PC-3 (cell line): Measurements from ENCODE around the gene MGST1. TPM values are rescaled to one million over a fixed set of nuclear protein-coding genes. Genes with fewer than 3 reads are reported as not detected.
A peak's percentile ranks its signal among the peaks of the same experiment; 100 is the strongest.

Experiments
- ATAC-seq: fragments of 200-7000 bp; cut with Tn5 transposase; 2 replicates; pipeline ENCODE4 v1.9.1; 2020; ENCODE audit warnings: mild to moderate bottlenecking, moderate library complexity
- BruUV-seq: library from RNA; stranded (reverse); fragments of 400-500 nt; replicated peaks from 2 replicates; lab custom pipeline; 2021; lab: Mats Ljungman, UMichigan
- CTCF ChIA-PET: fragments of 300-600 bp; sonication (Branson Sonifier 250); formaldehyde crosslinking; loops from one replicate; lab custom pipeline; 2022; ENCODE audit warnings: antibody characterized with exemption; lab: Charles Lee
- POLR2A ChIA-PET: fragments of 300-600 bp; sonication (Branson Sonifier 250); formaldehyde crosslinking; loops from one replicate; lab custom pipeline; 2022; ENCODE audit warnings: antibody characterized with exemption; ENCODE audit not compliant: unreplicated experiment; lab: Charles Lee
- DNase-seq: peaks from one replicate; pipeline ENCODE4 v3.0.0-alpha.2; 2015
- H2AFZ ChIP-seq: fragments of 300-600 bp; sonication (generic); 2 replicates; pipeline ENCODE4 v1.6.0; 2016; ENCODE audit warnings: antibody characterized with exemption, low read length
- H3F3A ChIP-seq: fragments of 300-600 bp; sonication (generic); one replicate; pipeline ENCODE4 v1.6.0; 2017; ENCODE audit warnings: antibody characterized with exemption, low read length, control low read depth, mild to moderate bottlenecking; ENCODE audit not compliant: unreplicated experiment
- H3K27ac ChIP-seq: fragments of 300-600 bp; sonication (generic); 2 replicates; pipeline ENCODE4 v1.5.1; 2016; ENCODE audit warnings: mild to moderate bottlenecking, low read length
- H3K27me3 ChIP-seq: fragments of 300-600 bp; sonication (generic); 2 replicates; pipeline ENCODE4 v1.6.1; 2016; ENCODE audit warnings: low read length, mixed read lengths
- H3K36me3 ChIP-seq: fragments of 300-600 bp; sonication (generic); 2 replicates; pipeline ENCODE4 v1.6.1; 2016; ENCODE audit warnings: low read depth, mixed run types, low read length, mixed read lengths
- H3K4me1 ChIP-seq: fragments of 300-600 bp; sonication (generic); 2 replicates; pipeline ENCODE4 v1.5.1; 2016; ENCODE audit warnings: low read length; ENCODE audit not compliant: insufficient read depth
- H3K4me2 ChIP-seq: fragments of 300-600 bp; sonication (generic); 2 replicates; pipeline ENCODE4 v1.6.0; 2016; ENCODE audit warnings: low read length
- H3K4me3 ChIP-seq: fragments of 300-600 bp; sonication (generic); 2 replicates; pipeline ENCODE4 v1.5.1; 2016; ENCODE audit warnings: mild to moderate bottlenecking, low read length, mixed read lengths
- H3K79me2 ChIP-seq: fragments of 300-600 bp; sonication (generic); 2 replicates; pipeline ENCODE4 v1.6.1; 2017; ENCODE audit warnings: low read length, mixed read lengths
- H3K9ac ChIP-seq: fragments of 300-600 bp; sonication (generic); 2 replicates; pipeline ENCODE4 v1.6.0; 2016; ENCODE audit warnings: mild to moderate bottlenecking, low read length
- H3K9me2 ChIP-seq: fragments of 300-600 bp; sonication (generic); replicated peaks from 2 replicates; pipeline ENCODE4 v1.6.1; 2016; ENCODE audit warnings: mixed run types, low read length, mixed read lengths
- H3K9me3 ChIP-seq: fragments of 300-600 bp; sonication (generic); 2 replicates; pipeline ENCODE4 v1.6.1; 2016; ENCODE audit warnings: low read length, mixed read lengths
- H4K20me1 ChIP-seq: fragments of 300-600 bp; sonication (generic); 2 replicates; pipeline ENCODE4 v1.6.1; 2016; ENCODE audit warnings: low read length, mixed read lengths
- CTCF ChIP-seq: fragments of 300-600 bp; sonication (generic); conservative IDR thresholded peaks from 2 replicates; pipeline ENCODE4 v1.5.1; 2017; ENCODE audit warnings: antibody characterized with exemption, low read depth, mild to moderate bottlenecking, low read length
- EZH2 ChIP-seq: fragments of 300-600 bp; sonication (generic); IDR thresholded peaks from one replicate; pipeline ENCODE4 v1.6.1; 2017; ENCODE audit warnings: antibody characterized with exemption, mild to moderate bottlenecking, low read length; ENCODE audit not compliant: unreplicated experiment
- EZH2phosphoT487 ChIP-seq: fragments of 300-600 bp; sonication (generic); IDR thresholded peaks from 2 replicates; pipeline ENCODE4 v1.6.1; 2018; ENCODE audit warnings: mild to moderate bottlenecking, antibody characterized with exemption, low read length, borderline replicate concordance
- intact Hi-C: fragments of 100-400 bp; cut with micrococcal nuclease; formaldehyde crosslinking; loops from 2 replicates; pipeline ENCODE4 v1.9.0; 2023
- total RNA-seq: library from RNA; depleted of rRNA; stranded (reverse); fragments of >200 nt; gene quantifications from 2 replicates; pipeline ENCODE4 v1.2.3, GENCODE V29; 2014

The MGST1 gene
- total RNA-seq, 1 experiment from 2014 or later = 105 TPM

- POLR2A ChIA-PET = no interaction called here
- Histone ChIP-seq H3K9me2 (no peaks in the 10 kb centered on the region), H3F3A (no peaks in the 10 kb centered on the region), H3K4me2 (no peak overlapping the region), H3K27me3 (no peaks in the 10 kb centered on the region), H3K79me2 (no peaks in the 10 kb centered on the region), H3K27ac (no peak overlapping the region), H3K4me3 (no peak overlapping the region), H2AFZ (no peak overlapping the region), H3K4me1 (no peaks in the 10 kb centered on the region), H3K36me3 (no peaks in the 10 kb centered on the region), H3K9ac (no peak overlapping the region), H3K9me3 (no peaks in the 10 kb centered on the region), H4K20me1 (no peaks in the 10 kb centered on the region)
- no TSS peak for BruUV-seq
- no peak for ATAC-seq
- intact Hi-C loops = no loop called here
- TF ChIP-seq CTCF (no peak), EZH2phosphoT487 (no peak), EZH2 (no peak)
- no peak for DNase-seq
- CTCF ChIA-PET = no interaction called here
These were observed 39.5 kb upstream of the MGST1 start for GRCh38 chr12:16307856-16308475.

GRCh38 chr12:16310934-16311333 is 36.5 kb upstream of the MGST1 start:
- H3K9ac ChIP-seq = no peak overlapping the region
- ChIA-PET POLR2A (no interaction called here), CTCF (no interaction called here)
- no peaks in the 10 kb centered on the region for H3K36me3 ChIP-seq
- no peak overlapping the region for H2AFZ ChIP-seq
- H3K27me3 ChIP-seq = no peaks in the 10 kb centered on the region
- no peaks in the 10 kb centered on the region for H3K4me1 ChIP-seq
- no peaks in the 10 kb centered on the region for H3F3A ChIP-seq
- H3K9me2 ChIP-seq = no peaks in the 10 kb centered on the region
- H3K79me2 ChIP-seq = no peaks in the 10 kb centered on the region
- TF ChIP-seq EZH2 (no peak), EZH2phosphoT487 (no peak), CTCF (no peak)
- H3K9me3 ChIP-seq = no peaks in the 10 kb centered on the region
- ATAC-seq (no peak), DNase-seq (no peak)
- no peak overlapping the region for H3K27ac ChIP-seq
- H3K4me2 ChIP-seq = no peak overlapping the region
- no TSS peak for BruUV-seq
- intact Hi-C loops = no loop called here
- no peak overlapping the region for H3K4me3 ChIP-seq
- no peaks in the 10 kb centered on the region for H4K20me1 ChIP-seq

- Histone ChIP-seq H3K4me2 (peak overlapping the region; percentile 36), H3K4me3 (no peak overlapping the region), H3K27me3 (no peaks in the 10 kb centered on the region), H3K9me3 (no peaks in the 10 kb centered on the region), H3K79me2 (no peaks in the 10 kb centered on the region), H3F3A (no peaks in the 10 kb centered on the region), H3K9me2 (no peaks in the 10 kb centered on the region), H2AFZ (no peak overlapping the region), H3K9ac (no peak overlapping the region), H3K27ac (peak overlapping the region; percentile 40), H4K20me1 (no peaks in the 10 kb centered on the region), H3K4me1 (peaks cover 13% of the 10 kb centered on the region), H3K36me3 (no peaks in the 10 kb centered on the region)
- TF ChIP-seq EZH2phosphoT487 = no peak
- intact Hi-C loops = no loop called here
- CTCF ChIA-PET = no interaction called here
- DNase-seq (peak; percentile 64), ATAC-seq (peak; percentile 79)
- POLR2A ChIA-PET = no interaction called here
- BruUV-seq = no TSS peak
These were observed 24.4 kb upstream of the MGST1 start for GRCh38 chr12:16323010-16323409.
